Testis (tissue), 2 donors: ENCODE data around the gene AGO3.

ENCODE experiments used
- POLR2A ChIP-seq: fragments of 450-650 bp; IDR thresholded peaks from one replicate; pipeline ENCODE4 v1.6.1; 2017; ENCODE audit warnings: antibody characterized with exemption, mild to moderate bottlenecking, moderate library complexity
- TF ChIP-seq, protein P1 (sequence below), 3 experiments: fragments of 450-650 bp in 2 of 3; fragments of 200-600 bp in 1 of 3; sonication (generic) in 1 of 3; IDR thresholded peaks; one replicate each; pipeline ENCODE4 v1.5.1; 2016 to 2019; ENCODE audit warnings: antibody characterized with exemption in 3 of 3, mild to moderate bottlenecking in 2 of 3, moderate library complexity in 1 of 3

DNA sequence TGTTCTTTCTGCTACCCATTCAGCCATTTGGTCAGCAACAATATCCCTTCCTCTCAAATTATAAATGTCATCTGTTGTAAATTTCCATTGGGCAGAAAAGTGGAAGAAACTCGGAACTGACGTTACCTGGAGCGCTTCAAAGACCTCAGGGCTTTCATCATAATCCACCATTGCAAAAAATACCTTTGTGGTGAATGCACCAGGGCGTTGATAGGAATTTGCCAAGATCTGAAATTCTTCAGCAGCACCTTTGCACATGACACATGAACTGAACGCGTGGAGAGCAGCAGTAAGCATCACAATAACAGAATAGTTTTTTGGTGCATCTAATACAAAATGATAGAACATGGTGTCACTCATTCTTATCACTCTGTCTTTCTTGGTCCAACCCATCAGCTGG, 149.9 kb downstream of the AGO3 start:
- TF ChIP-seq, protein P1, sequence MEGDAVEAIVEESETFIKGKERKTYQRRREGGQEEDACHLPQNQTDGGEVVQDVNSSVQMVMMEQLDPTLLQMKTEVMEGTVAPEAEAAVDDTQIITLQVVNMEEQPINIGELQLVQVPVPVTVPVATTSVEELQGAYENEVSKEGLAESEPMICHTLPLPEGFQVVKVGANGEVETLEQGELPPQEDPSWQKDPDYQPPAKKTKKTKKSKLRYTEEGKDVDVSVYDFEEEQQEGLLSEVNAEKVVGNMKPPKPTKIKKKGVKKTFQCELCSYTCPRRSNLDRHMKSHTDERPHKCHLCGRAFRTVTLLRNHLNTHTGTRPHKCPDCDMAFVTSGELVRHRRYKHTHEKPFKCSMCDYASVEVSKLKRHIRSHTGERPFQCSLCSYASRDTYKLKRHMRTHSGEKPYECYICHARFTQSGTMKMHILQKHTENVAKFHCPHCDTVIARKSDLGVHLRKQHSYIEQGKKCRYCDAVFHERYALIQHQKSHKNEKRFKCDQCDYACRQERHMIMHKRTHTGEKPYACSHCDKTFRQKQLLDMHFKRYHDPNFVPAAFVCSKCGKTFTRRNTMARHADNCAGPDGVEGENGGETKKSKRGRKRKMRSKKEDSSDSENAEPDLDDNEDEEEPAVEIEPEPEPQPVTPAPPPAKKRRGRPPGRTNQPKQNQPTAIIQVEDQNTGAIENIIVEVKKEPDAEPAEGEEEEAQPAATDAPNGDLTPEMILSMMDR (IDR thresholded peaks at IDR 0.05) = no peak
- no peak for TF ChIP-seq POLR2A
